BLaER1 treated with 17β-estradiol and CSF1 and Interleukin-3, amounts not matched to agents 10 nM and 100 nM (cell line): Measurements from ENCODE around the gene CPED1.

Experiments
- H3K27ac ChIP-seq, 11 experiments: shearing (Covaris generic); formaldehyde crosslinking; 2 replicates each; pipeline ENCODE4 v1.8.1; 2022
- H3K27me3 ChIP-seq, 11 experiments: shearing (Covaris generic); formaldehyde crosslinking; 2 replicates each; pipeline ENCODE4 v1.8.1; 2022
- H3K36me3 ChIP-seq, 11 experiments: shearing (Covaris generic); formaldehyde crosslinking; 2 replicates each; pipeline ENCODE4 v1.8.1; 2022
- H3K4me1 ChIP-seq, 10 experiments: shearing (Covaris generic); formaldehyde crosslinking; 2 replicates each; pipeline ENCODE4 v1.8.1; 2022
- H3K4me2 ChIP-seq, 11 experiments: shearing (Covaris generic); formaldehyde crosslinking; 2 replicates each; pipeline ENCODE4 v1.8.1; 2022
- H3K4me3 ChIP-seq, 10 experiments: shearing (Covaris generic); formaldehyde crosslinking; 2 replicates each; pipeline ENCODE4 v1.8.1; 2022
- H3K9ac ChIP-seq, 11 experiments: shearing (Covaris generic); formaldehyde crosslinking; 2 replicates each; pipeline ENCODE4 v1.8.1; 2022
- H3K9me3 ChIP-seq, 11 experiments: shearing (Covaris generic); formaldehyde crosslinking; replicated peaks in 1 of 11; 2 replicates each; pipeline ENCODE4 v1.8.1; 2022
- H4K20me1 ChIP-seq, 11 experiments: shearing (Covaris generic); formaldehyde crosslinking; 2 replicates each; pipeline ENCODE4 v1.8.1; 2022
- Cebpa-rat ChIP-seq, 11 experiments: shearing (Covaris generic); IDR thresholded peaks; 2 replicates each; pipeline ENCODE4 v1.8.1; 2022

CPED1 gene

GRCh38 chr7:121137580-121137979 is 149.1 kb downstream of the CPED1 start:
- no peak for TF ChIP-seq Cebpa-rat (IDR thresholded peaks at IDR 0.05)
- Histone ChIP-seq H3K9ac (no peak overlapping the region), H3K4me1 (peaks cover 6 to 16% (median 9%) of the 10 kb centered on the region in 10 experiments; a peak in 17 of 20 replicates), H3K4me2 (no peak overlapping the region; a peak in 2 of 22 replicates), H3K36me3 (no peaks in the 10 kb centered on the region), H3K27me3 (no peaks in the 10 kb centered on the region), H4K20me1 (no peaks in the 10 kb centered on the region), H3K9me3 (no peaks in the 10 kb centered on the region), H3K4me3 (no peak overlapping the region), H3K27ac (peak overlapping the region in 2 of 11 experiments; percentile 5 to 6; a peak in 1 of 22 replicates)

- Histone ChIP-seq H3K27me3 (no peaks in the 10 kb centered on the region), H3K4me3 (0 out of 20 replicates have a peak overlapping the region, but pooled peaks of 1 of the 10 experiments have one; percentile 7), H4K20me1 (no peaks in the 10 kb centered on the region), H3K9ac (0 out of 22 replicates have a peak overlapping the region, but pooled peaks of 1 of the 11 experiments have one; percentile 8), H3K9me3 (no peaks in the 10 kb centered on the region), H3K36me3 (no peaks in the 10 kb centered on the region), H3K4me1 (peaks cover 6 to 16% (median 9%) of the 10 kb centered on the region in 10 experiments; a peak in 17 of 20 replicates), H3K4me2 (peak overlapping the region; percentile 22 to 72 (median 43)), H3K27ac (peak overlapping the region in 4 of 11 experiments; percentile 5 to 39 (median 12); a peak in 4 of 22 replicates)
- no peak for TF ChIP-seq Cebpa-rat (IDR thresholded peaks at IDR 0.05)
These were observed 149.9 kb downstream of the CPED1 start for GRCh38 chr7:121138262-121138933.

- H3K9ac ChIP-seq = no peak overlapping the region
- H3K4me1 ChIP-seq = peaks cover 6 to 16% (median 9%) of the 10 kb centered on the region in 10 experiments; a peak in 17 of 20 replicates
- H3K27ac ChIP-seq = no peak overlapping the region
- H3K27me3 ChIP-seq = no peaks in the 10 kb centered on the region
- TF ChIP-seq Cebpa-rat (IDR thresholded peaks at IDR 0.05) = no peak
- no peaks in the 10 kb centered on the region for H3K9me3 ChIP-seq
- peaks cover 0 to 7% (median 0%) of the 10 kb centered on the region in 11 experiments; a peak in 1 of 22 replicates for H3K36me3 ChIP-seq
- no peak overlapping the region for H3K4me3 ChIP-seq
- no peak overlapping the region for H3K4me2 ChIP-seq
- no peaks in the 10 kb centered on the region for H4K20me1 ChIP-seq
These were observed 150.9 kb downstream of the CPED1 start for GRCh38 chr7:121139427-121139826.

GRCh38 chr7:121140790-121141189 is 152.3 kb downstream of the CPED1 start:
- no peak overlapping the region for H3K9ac ChIP-seq
- no peak overlapping the region for H3K27ac ChIP-seq
- H3K9me3 ChIP-seq = no peaks in the 10 kb centered on the region
- H3K4me1 ChIP-seq = peaks cover 6 to 16% (median 9%) of the 10 kb centered on the region in 10 experiments; a peak in 17 of 20 replicates
- H4K20me1 ChIP-seq = no peaks in the 10 kb centered on the region
- H3K27me3 ChIP-seq = no peaks in the 10 kb centered on the region
- no peak for TF ChIP-seq Cebpa-rat (IDR thresholded peaks at IDR 0.05)
- H3K4me2 ChIP-seq = peak overlapping the region in 2 of 11 experiments; percentile 1 to 20; a peak in 1 of 22 replicates
- peaks cover 0 to 7% (median 0%) of the 10 kb centered on the region in 11 experiments; a peak in 3 of 22 replicates for H3K36me3 ChIP-seq
- no peak overlapping the region for H3K4me3 ChIP-seq

- no peaks in the 10 kb centered on the region for H4K20me1 ChIP-seq
- peaks cover 0 to 7% (median 0%) of the 10 kb centered on the region in 11 experiments; a peak in 2 of 22 replicates for H3K9me3 ChIP-seq
- H3K27ac ChIP-seq = no peak overlapping the region
- H3K36me3 ChIP-seq = peaks cover 0 to 38% (median 5%) of the 10 kb centered on the region in 11 experiments; a peak in 10 of 22 replicates
- H3K4me3 ChIP-seq = no peak overlapping the region
- no peak for TF ChIP-seq Cebpa-rat (IDR thresholded peaks at IDR 0.05)
- H3K9ac ChIP-seq = no peak overlapping the region
- no peak overlapping the region for H3K4me2 ChIP-seq
- no peaks in the 10 kb centered on the region for H3K4me1 ChIP-seq
- no peaks in the 10 kb centered on the region for H3K27me3 ChIP-seq
These were observed 163.3 kb downstream of the CPED1 start for GRCh38 chr7:121151774-121152221.

- Histone ChIP-seq H3K27ac (no peak overlapping the region), H4K20me1 (no peaks in the 10 kb centered on the region), H3K27me3 (no peaks in the 10 kb centered on the region), H3K36me3 (peaks cover 0 to 54% (median 20%) of the 10 kb centered on the region in 11 experiments; a peak in 14 of 22 replicates), H3K9me3 (peaks cover 0 to 14% (median 6%) of the 10 kb centered on the region in 11 experiments; a peak in 7 of 22 replicates), H3K4me1 (no peaks in the 10 kb centered on the region), H3K4me2 (no peak overlapping the region), H3K9ac (no peak overlapping the region), H3K4me3 (no peak overlapping the region)
- TF ChIP-seq Cebpa-rat (IDR thresholded peaks at IDR 0.05) = no peak
These were observed 164.9 kb downstream of the CPED1 start for GRCh38 chr7:121153411-121153810.

GRCh38 chr7:121153995-121154394 is 165.5 kb downstream of the CPED1 start:
- Histone ChIP-seq H3K27ac (no peak overlapping the region), H3K4me1 (no peaks in the 10 kb centered on the region), H3K36me3 (peaks cover 0 to 54% (median 20%) of the 10 kb centered on the region in 11 experiments; a peak in 14 of 22 replicates), H3K27me3 (no peaks in the 10 kb centered on the region), H3K4me2 (no peak overlapping the region), H4K20me1 (no peaks in the 10 kb centered on the region), H3K9me3 (peaks cover 0 to 14% (median 6%) of the 10 kb centered on the region in 11 experiments; a peak in 7 of 22 replicates), H3K9ac (no peak overlapping the region), H3K4me3 (no peak overlapping the region)
- no peak for TF ChIP-seq Cebpa-rat (IDR thresholded peaks at IDR 0.05)

- Histone ChIP-seq H3K9me3 (peaks cover 0 to 14% (median 6%) of the 10 kb centered on the region in 11 experiments; a peak in 7 of 22 replicates), H3K4me3 (no peak overlapping the region), H3K4me2 (no peak overlapping the region), H3K4me1 (no peaks in the 10 kb centered on the region), H4K20me1 (no peaks in the 10 kb centered on the region), H3K27ac (no peak overlapping the region), H3K36me3 (peaks cover 0 to 63% (median 21%) of the 10 kb centered on the region in 11 experiments; a peak in 14 of 22 replicates), H3K27me3 (no peaks in the 10 kb centered on the region), H3K9ac (no peak overlapping the region)
- TF ChIP-seq Cebpa-rat (IDR thresholded peaks at IDR 0.05) = no peak
These were observed 168.3 kb downstream of the CPED1 start for GRCh38 chr7:121156825-121157224.

- H3K36me3 ChIP-seq = peaks cover 0 to 65% (median 21%) of the 10 kb centered on the region in 11 experiments; a peak in 14 of 22 replicates
- peaks cover 0 to 14% (median 6%) of the 10 kb centered on the region in 11 experiments; a peak in 7 of 22 replicates for H3K9me3 ChIP-seq
- TF ChIP-seq Cebpa-rat (IDR thresholded peaks at IDR 0.05) = no peak
- no peak overlapping the region for H3K27ac ChIP-seq
- no peak overlapping the region for H3K9ac ChIP-seq
- no peaks in the 10 kb centered on the region for H3K27me3 ChIP-seq
- no peaks in the 10 kb centered on the region for H3K4me1 ChIP-seq
- H3K4me2 ChIP-seq = no peak overlapping the region
- H3K4me3 ChIP-seq = no peak overlapping the region
- no peaks in the 10 kb centered on the region for H4K20me1 ChIP-seq
These were observed 168.8 kb downstream of the CPED1 start for GRCh38 chr7:121157341-121157751.
